Measurements from ENCODE around the gene MYNN.

MYNN gene

GRCh38 chr3:169772305-169772896 lies 795 bp upstream of the MYNN start:
- peak; percentile 78 for DNase-seq (ENCODE audit: low read depth, low spot score)
- peak overlapping the region; percentile 89 for H3K4me3 ChIP-seq (ENCODE audit: low read length)

DNA sequence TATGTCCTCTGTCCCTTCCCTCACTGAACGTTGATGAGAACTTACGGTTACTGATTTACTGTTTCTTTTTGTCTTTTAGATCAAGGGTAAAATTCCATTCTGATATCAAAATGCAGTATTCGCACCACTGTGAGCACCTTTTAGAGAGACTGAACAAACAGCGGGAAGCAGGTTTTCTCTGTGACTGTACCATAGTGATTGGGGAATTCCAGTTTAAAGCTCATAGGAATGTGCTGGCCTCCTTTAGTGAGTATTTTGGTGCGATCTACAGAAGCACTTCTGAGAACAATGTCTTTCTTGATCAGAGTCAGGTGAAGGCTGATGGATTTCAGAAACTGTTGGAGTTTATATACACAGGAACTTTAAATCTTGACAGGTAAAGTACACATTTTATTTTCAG lies 990 bp downstream of the MYNN start:
- DNase-seq (ENCODE audit: low read depth, low spot score), result no peak
- peak overlapping the region; percentile 89 for H3K4me3 ChIP-seq (ENCODE audit: low read length)

- no peak overlapping the region for H3K4me3 ChIP-seq (ENCODE audit: low read length)
- DNase-seq (ENCODE audit: low read depth, low spot score), result no peak
Observed at GRCh38 chr3:169777822-169778221, 4.6 kb downstream of the MYNN start.

- no peak for DNase-seq (ENCODE audit: low read depth, low spot score)
- no peak overlapping the region for H3K4me3 ChIP-seq (ENCODE audit: low read length)
Observed at GRCh38 chr3:169780742-169781141, 7.5 kb downstream of the MYNN start.

GRCh38 chr3:169781209-169781855 lies 8.1 kb downstream of the MYNN start:
- no peak for DNase-seq (ENCODE audit: low read depth, low spot score)
- H3K4me3 ChIP-seq (ENCODE audit: low read length), result no peak overlapping the region

- no peak overlapping the region for H3K4me3 ChIP-seq (ENCODE audit: low read length)
- no peak for DNase-seq (ENCODE audit: low read depth, low spot score)
Observed at GRCh38 chr3:169787120-169787519, 13.9 kb downstream of the MYNN start.

GRCh38 chr3:169787791-169788190 lies 14.6 kb downstream of the MYNN start:
- no peak for DNase-seq (ENCODE audit: low read depth, low spot score)
- no peak overlapping the region for H3K4me3 ChIP-seq (ENCODE audit: low read length)

GRCh38 chr3:169790219-169790618 lies 17.0 kb downstream of the MYNN start:
- H3K4me3 ChIP-seq (ENCODE audit: low read length), result no peak overlapping the region
- no peak for DNase-seq (ENCODE audit: low read depth, low spot score)

DNA sequence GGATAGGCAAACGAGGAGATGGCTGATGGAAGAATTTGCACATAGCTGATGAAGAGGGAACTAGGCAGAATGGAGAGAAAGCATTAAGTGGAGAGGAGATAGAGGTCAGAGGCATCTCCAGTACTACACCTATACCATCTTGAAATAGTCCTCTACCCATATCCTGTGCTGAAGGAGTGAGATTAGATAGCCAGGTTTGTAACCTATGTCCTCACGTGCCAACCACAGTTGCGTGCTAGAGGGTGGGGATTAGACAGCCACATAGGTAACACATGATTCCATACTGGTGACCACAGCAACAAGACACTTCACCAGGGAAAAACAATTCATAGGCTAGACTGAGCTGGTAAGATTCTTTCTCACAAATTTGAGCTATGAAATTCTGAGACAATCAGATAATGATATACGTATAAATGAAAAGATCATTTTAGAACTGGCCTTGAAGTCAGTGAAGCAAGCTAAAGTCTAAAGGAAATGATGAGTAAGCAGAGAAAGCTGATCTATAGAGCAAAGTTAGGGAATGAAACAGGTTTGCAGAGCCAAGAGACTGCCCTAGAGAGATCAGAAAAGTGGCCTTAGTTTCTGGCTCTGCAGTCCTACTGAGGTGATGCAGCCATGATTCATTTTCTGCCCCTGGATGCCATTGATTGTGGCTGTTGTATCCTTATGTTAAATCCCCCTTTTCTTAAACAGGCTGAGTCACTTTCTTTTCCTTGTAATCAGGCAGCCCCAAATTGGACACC lies 17.7 kb downstream of the MYNN start:
- no peak for DNase-seq (ENCODE audit: low read depth, low spot score)
- H3K4me3 ChIP-seq (ENCODE audit: low read length), result no peak overlapping the region

- no peak for DNase-seq (ENCODE audit: low read depth, low spot score)
- H3K4me3 ChIP-seq (ENCODE audit: low read length), result no peak overlapping the region
Observed at GRCh38 chr3:169792359-169792758, 19.2 kb downstream of the MYNN start.

DNA sequence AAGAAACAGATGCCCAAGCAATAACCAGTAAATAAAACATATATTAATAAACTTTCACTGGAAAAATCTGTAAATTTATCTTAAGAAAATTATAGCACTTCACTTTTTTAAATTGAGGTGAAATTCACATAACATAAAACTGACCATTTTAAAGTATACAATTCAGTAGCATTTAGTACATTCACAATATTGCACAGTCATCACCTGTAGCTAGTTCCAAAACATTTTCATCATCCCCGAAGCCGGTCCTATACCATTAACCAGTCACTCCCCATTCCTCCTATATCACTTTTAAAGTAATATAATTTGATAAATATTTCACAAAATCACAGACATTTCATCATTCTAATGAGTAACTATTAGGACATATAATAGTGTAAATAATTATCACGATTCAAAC lies 31.5 kb downstream of the MYNN start:
- DNase-seq (ENCODE audit: low read depth, low spot score), result no peak
- no peak overlapping the region for H3K4me3 ChIP-seq (ENCODE audit: low read length)

DNA sequence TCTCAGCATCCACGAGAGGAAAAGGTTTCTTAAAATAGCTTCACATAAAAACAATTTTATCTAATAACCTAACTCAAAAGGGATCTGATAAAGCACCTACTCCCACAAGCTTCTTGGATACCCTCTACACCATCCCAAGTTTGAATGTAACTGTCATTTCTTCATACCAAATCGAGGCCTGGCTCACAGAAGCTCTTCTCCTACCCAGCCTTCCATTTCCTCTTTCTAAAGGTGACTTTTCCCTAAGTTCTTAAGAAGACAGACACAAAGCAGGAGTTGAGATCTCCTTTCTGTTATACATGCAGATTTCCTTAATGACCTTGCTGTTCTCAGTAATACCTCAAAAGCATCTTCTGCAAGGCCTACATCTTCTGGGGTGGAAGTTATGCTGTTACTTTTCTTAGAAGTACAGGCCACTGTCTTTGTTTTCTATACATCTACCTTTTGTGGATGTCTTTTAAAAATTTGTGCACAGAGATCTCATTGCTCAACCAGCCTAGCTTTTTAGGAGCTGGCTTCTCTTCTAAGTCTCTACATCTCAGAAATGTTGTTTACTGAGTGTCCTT lies 36.1 kb downstream of the MYNN start:
- no peak overlapping the region for H3K4me3 ChIP-seq (ENCODE audit: low read length)
- DNase-seq (ENCODE audit: low read depth, low spot score), result no peak

DNA sequence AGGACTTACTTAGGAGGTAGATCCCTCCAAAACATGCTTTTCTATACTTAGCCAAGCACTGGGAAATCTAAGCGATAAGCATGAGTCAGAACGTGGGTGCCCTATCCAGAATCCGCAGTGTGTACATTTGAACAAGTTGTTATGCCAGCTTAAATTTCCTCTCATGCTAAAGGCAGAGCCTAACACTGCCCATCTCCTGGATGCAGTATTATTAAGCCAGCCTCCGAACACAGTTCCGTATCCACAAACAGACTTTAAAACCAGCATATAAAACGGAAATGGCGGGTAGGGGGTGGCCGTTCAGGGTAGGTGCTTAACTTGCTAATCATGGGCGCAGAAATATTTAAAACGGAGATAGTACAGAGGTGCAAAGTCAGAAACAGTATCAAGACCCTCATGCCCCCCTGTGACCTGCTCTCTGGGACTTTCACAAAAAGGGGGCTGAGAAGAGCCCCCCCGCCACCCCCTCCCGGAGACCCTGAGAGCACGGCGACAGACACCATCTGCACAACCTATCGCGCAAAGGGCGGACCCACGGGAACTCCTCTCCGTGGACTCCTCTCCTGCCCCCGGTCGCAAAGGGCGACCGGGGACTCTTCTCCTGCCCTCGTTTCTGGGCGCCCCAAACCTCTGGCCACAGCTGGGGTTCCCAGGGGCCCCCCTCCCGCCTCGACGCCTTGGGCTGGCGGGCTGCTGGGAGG lies 38.6 kb downstream of the MYNN start:
- H3K4me3 ChIP-seq (ENCODE audit: low read length), result peak overlapping the region; percentile 86
- peak; percentile 41 for DNase-seq (ENCODE audit: low read depth, low spot score)

GRCh38 chr3:169812332-169813235 lies 39.4 kb downstream of the MYNN start, which contains the start of the genes LRRC34 and LRRIQ4:
Gene LRRC34 (minus strand): TSS chr3:169812904. CDS start chr3:169812548, 356 bp downstream.
Gene LRRIQ4 (plus strand): TSS chr3:169812870. CDS start chr3:169821922, 9,052 bp downstream.
- DNase-seq (ENCODE audit: low read depth, low spot score), result peak; percentile 91
- peak within 1 kb of the TSS; percentile 86 for H3K4me3 ChIP-seq (ENCODE audit: low read length)

GRCh38 chr3:169813278-169813677 lies 40.1 kb downstream of the MYNN start:
- DNase-seq (ENCODE audit: low read depth, low spot score), result peak; percentile 17
- H3K4me3 ChIP-seq (ENCODE audit: low read length), result peak overlapping the region; percentile 86

DNA sequence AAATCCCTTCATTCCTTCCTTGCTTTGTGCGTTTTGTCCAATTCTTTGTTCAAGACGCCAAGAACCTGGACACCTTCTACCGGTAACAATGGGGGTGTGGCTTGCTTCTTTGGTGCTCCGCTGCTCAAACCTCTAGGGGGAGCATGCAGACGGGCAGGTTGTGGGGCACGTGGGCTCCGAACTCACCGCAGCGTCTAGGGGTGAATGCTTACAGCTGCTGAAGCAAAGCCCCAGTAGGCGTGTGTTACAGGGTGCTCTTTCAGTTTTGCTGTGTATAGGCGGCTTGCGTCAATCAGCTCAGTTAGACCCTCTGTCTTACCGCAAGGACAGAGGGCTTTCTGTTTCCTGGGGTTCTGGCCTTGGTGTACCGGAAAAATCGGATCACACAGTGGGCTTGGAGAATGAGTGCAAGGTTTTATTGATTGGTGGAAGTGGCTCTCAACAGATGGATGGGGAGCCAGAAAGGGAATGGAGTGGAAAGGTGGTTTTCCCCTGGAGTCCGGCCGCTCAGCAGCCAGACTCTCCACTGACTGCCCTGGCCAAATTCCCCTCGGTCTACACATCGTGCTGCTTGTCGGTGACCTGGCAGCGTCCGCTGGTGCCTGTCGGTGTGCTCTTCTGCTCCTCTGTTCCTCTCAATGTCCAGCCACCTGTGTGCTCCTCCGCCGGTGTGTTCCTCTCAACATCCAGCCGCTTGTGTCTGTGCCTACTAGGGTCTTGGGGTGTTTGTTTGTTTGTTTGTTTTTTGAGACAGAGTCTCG lies 40.7 kb downstream of the MYNN start:
- peak; percentile 89 for DNase-seq (ENCODE audit: low read depth, low spot score)
- H3K4me3 ChIP-seq (ENCODE audit: low read length), result peak overlapping the region; percentile 86

- H3K4me3 ChIP-seq (ENCODE audit: low read length), result no peak overlapping the region
- DNase-seq (ENCODE audit: low read depth, low spot score), result no peak
Observed at GRCh38 chr3:169815590-169816150, 42.5 kb downstream of the MYNN start.
